Measurements from ENCODE around the gene RIOK1. TPM values are rescaled to one million over a fixed set of nuclear protein-coding genes. Genes with fewer than 3 reads are reported as not detected.

Gene RIOK1
- total RNA-seq, 1 donor from 2014 or later, result 16.5 TPM

GRCh38 chr6:7431313-7431673, 41.7 kb downstream of the RIOK1 start:
- ATAC-seq, result peak in 1 of 2 donors; percentile 27
- TF ChIP-seq CTCF (IDR thresholded peaks at IDR 0.05), result no peak
- H3K36me3 ChIP-seq, result no peaks in the 10 kb centered on the region
- peaks cover 6% of the 10 kb centered on the region for H3K27me3 ChIP-seq (ENCODE audit: low read depth)
- no peak overlapping the region for H3K4me3 ChIP-seq
- H3K9me3 ChIP-seq, result no peaks in the 10 kb centered on the region
- intact Hi-C loops (cut with DNase I), result no loop called here
- no peak for DNase-seq
- H3K27ac ChIP-seq, result no peak overlapping the region
- H3K4me1 ChIP-seq, result no peaks in the 10 kb centered on the region

- peaks cover 6% of the 10 kb centered on the region for H3K27me3 ChIP-seq (ENCODE audit: low read depth)
- DNase-seq (no peak), ATAC-seq (peak; percentile 32 to 55)
- H3K4me1 ChIP-seq, result no peaks in the 10 kb centered on the region
- no peak overlapping the region for H3K4me3 ChIP-seq
- no peaks in the 10 kb centered on the region for H3K9me3 ChIP-seq
- no peak overlapping the region for H3K27ac ChIP-seq
- intact Hi-C loops (cut with DNase I), result no loop called here
- TF ChIP-seq CTCF (IDR thresholded peaks at IDR 0.05), result no peak
- H3K36me3 ChIP-seq, result no peaks in the 10 kb centered on the region
Measured at GRCh38 chr6:7431674-7432390, 42.2 kb downstream of the RIOK1 start.

GRCh38 chr6:7432391-7433120, 42.9 kb downstream of the RIOK1 start:
- no peak overlapping the region for H3K27ac ChIP-seq
- intact Hi-C loops (cut with DNase I), result no loop called here
- ATAC-seq (no peak), DNase-seq (no peak)
- H3K4me1 ChIP-seq, result no peaks in the 10 kb centered on the region
- H3K27me3 ChIP-seq (ENCODE audit: low read depth), result peaks cover 6% of the 10 kb centered on the region
- H3K36me3 ChIP-seq, result no peaks in the 10 kb centered on the region
- no peak for TF ChIP-seq CTCF (IDR thresholded peaks at IDR 0.05)
- H3K9me3 ChIP-seq, result no peaks in the 10 kb centered on the region
- no peak overlapping the region for H3K4me3 ChIP-seq

- no peak for ATAC-seq
- Histone ChIP-seq H3K9me3 (no peaks in the 10 kb centered on the region), H3K27me3 (ENCODE audit: low read depth) (peaks cover 6% of the 10 kb centered on the region), H3K4me3 (no peak overlapping the region), H3K36me3 (no peaks in the 10 kb centered on the region), H3K4me1 (no peaks in the 10 kb centered on the region), H3K27ac (no peak overlapping the region)
- no peak for DNase-seq
- intact Hi-C loops (cut with DNase I), result no loop called here
- TF ChIP-seq CTCF (IDR thresholded peaks at IDR 0.05), result no peak
Measured at GRCh38 chr6:7433121-7433617, 43.6 kb downstream of the RIOK1 start.

- no peaks in the 10 kb centered on the region for H3K36me3 ChIP-seq
- no peak for TF ChIP-seq CTCF (IDR thresholded peaks at IDR 0.05)
- intact Hi-C loops (cut with DNase I), result no loop called here
Measured at GRCh38 chr6:7434672-7435071, 45.1 kb downstream of the RIOK1 start.

More at GRCh38 chr6:7434672-7435071, 45.1 kb downstream of the RIOK1 start:
- H3K27ac ChIP-seq, result no peak overlapping the region
- peaks cover 1% of the 10 kb centered on the region for H3K4me1 ChIP-seq
- ATAC-seq, result no peak
- no peak overlapping the region for H3K4me3 ChIP-seq
- H3K9me3 ChIP-seq, result no peaks in the 10 kb centered on the region
- H3K27me3 ChIP-seq (ENCODE audit: low read depth), result peaks cover 6% of the 10 kb centered on the region
- no peak for DNase-seq
